Daoy (cell line): Measurements from ENCODE around the gene ADCY10. TPM values are rescaled to one million over a fixed set of nuclear protein-coding genes. Genes with fewer than 3 reads are reported as not detected.
"Not testable (repeated sequence)": the region's sequence is repeated elsewhere in the genome, so short reads cannot be mapped to it uniquely, and the experiment has no call there.

Source experiments
- DNase-seq: peaks from one replicate; pipeline ENCODE4 v3.0.0-alpha.2; 2015; ENCODE audit warnings: low read depth
- total RNA-seq: library from RNA; depleted of rRNA; stranded (reverse); fragments of >200 nt; shearing (Covaris generic); gene quantifications from 2 replicates; pipeline ENCODE4 v1.2.3, GENCODE V29; 2014

Gene ADCY10
- total RNA-seq, 1 experiment from 2014 or later, result not detected

DNA sequence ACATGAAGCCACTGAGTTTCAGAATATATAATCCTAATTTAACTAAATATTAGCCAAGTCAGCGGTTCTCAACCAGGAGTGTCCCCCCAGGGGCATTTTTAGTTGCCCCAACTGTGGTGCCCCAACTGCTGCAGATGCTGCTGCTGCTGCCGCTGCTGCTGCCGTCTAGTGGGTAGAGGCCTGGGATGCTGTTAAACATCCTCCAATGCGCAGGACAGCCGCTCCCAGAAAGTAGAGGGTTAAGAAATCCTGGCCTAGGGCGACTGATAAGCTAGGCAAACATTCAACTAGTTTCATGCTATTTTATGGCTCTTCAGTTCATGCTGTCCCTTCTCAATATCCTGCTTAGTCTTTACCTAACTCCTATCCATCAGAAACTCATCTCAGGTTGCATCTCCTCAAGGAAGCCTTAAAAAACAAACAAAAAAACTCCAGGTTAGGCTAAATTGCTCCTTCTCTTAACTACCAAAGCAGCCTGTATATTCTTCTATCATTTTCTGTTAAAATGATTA is 12.6 kb upstream of the ADCY10 start:
- no peak for DNase-seq

DNA sequence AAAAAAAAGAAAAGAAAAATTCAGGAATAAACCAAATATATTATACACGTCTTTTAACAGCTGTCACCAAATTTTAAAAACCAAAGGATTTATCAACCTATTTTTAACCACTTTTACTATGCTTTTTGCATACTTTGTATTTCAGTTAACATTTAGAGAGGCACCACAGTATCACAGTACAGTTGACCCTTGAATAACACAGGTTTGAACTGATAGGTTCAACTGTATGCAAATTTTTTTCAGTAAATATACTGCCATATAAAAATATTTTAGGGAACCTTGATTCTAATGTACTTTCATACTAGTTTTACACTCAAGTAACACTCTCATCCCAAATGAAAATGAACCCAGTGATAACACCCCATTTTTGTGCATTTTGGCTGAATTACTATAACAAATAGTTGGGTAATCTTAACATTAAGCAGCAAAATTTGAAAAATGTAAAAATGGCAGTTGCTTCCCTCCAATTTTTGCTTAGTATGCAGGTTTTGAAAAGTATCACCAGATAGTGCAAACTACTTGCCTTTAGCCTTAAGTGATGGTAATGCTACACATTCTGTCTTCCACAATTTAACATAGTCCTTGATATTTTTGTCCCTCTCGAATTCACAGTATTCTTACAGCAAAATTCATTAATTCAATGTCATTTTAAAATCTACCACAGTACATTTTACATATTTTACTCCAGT is 10.8 kb upstream of the ADCY10 start:
- DNase-seq, result no peak

DNA sequence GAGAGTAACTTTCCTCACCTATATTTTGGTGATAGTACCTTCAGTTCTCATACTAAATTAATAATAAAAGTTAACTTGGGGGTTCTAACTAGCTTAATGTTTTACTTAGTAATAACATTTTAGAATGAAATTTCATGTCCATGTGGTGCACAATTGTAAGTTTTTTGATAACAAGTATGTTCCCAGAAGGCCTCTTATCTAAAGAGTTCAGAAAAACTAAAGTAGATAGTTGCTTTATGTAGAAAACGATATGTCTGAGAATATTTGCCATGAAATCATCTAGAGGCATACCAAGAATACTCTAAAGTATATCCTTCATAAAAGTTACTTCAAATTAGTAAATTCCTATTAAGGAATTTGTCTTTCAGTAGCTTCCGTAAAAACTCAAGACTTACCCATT is 10.2 kb upstream of the ADCY10 start:
- no peak for DNase-seq

DNA sequence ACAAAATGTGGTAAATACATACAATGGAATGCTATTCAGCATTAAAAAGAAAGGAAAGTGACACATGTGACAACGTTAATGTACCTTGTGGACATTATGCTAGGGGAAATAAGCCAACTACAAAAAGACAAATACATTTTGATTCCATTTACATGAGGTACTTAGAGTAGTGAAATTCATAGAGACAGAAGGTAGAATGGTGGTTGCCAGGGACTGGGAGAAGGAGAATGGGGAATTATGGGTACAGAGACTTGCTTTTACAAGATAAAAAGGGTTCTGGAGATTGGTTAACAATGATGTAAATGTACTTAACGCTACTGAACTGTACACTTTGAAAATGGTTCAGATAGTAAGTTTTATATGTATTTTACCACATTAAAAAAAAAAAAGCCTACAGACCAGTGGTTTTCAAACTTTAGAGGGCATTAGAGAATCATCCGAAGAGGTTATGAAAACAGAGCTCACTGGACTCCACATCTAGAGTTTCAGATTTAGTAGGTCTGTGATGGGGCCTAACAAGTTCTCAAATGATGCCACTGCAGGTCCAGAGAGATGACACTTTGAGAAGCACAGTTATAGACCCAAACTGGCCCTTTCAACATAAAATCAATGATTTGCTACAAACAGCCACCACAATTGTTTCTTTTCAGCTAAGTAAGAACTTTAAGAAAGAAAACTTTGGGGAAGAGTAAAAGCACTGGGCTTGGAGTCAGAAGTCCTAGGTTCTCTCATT is 9.6 kb upstream of the ADCY10 start:
- no peak for DNase-seq

DNA sequence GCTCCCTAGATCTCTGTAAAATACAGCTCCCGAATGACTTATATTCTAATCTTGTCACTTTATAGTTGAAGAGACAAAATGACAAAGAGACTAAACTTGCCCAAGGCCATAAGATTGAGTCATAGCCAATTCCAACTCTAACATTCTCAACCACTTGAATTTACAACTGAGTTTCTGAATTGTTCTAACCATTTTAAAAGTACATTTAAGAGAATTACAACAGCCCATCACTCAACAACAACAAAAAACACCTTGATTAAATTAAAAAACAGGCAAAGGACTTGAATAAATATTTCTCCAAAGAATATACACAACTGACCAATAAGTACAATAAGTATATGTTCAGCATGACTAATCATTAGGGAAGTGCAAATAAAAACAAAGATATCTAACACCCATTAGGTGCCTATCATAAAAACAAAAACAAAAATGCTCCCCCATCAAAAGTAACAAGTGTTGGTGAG is 8.7 kb upstream of the ADCY10 start:
- DNase-seq, result no peak

DNA sequence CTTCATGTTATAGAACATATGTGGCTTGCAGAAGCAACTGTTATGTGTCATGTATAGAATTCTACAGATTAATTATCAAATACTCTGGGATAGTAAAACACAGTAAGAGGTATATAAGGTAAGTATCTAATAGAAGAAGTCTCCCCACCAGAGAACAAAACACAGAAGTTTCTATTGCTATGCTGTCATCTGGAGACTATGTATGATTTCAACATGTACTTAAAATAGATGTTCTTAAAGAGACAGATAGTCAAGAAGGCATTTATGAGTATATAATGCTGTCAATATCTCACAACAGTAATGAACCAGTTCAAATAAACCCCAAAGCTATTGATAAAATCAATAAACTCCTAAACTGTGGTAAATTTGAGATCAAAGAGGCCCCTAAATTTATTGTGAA is 8.1 kb upstream of the ADCY10 start:
- no peak for DNase-seq

DNA sequence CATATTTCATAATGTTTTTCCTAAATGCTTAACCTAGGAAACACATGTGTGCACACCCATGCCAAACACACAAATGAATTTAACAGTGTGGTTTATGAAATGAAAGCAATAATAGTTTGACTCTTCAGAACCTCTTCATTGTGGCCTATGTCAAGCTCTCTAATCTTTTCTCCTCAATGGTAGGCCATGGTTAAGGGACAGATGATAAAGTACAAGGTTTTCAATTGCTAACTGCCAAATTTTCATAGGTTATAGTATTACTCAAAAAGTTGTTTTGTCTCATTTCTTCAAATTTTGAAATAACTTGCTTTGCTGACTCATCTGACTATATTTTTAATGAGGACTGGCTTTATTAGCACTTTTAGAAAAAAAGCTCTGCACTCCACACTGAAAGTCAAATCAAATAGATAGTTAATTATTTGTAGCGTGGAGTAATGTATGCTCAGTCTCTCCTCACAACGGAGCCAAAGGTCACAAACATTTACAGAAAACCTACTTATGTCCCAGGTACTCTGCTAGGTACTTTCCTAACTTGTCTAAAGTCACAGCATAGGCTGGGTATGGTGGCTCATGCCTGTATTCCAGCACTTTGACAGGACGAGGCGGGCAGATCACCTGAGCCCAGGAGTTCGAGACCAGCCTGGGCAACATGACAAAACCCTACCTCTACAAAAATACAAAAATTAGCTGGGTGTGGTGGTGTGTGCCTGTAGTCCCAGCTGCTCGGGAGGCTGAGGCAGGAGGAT is 3.0 kb upstream of the ADCY10 start:
- no peak for DNase-seq

DNA sequence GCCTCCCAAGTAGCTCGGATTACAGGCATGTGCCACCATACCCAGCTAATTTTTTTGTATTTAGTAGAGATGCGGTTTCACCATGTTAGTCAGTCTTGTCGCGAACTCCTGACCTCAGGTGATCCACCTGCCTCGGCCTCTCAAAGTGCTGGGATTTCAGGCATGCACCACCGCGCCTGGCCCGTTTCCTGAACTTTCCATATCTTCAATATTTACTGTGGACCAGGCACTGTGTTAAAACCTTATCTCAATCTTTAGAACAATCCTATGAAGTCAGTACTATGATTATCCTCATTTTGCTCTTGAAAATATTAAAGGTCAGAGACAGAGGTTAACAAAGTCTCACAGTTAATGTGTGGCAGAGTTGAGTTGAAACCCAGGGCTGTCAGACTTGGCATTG is 1.6 kb upstream of the ADCY10 start:
- no peak for DNase-seq

DNA sequence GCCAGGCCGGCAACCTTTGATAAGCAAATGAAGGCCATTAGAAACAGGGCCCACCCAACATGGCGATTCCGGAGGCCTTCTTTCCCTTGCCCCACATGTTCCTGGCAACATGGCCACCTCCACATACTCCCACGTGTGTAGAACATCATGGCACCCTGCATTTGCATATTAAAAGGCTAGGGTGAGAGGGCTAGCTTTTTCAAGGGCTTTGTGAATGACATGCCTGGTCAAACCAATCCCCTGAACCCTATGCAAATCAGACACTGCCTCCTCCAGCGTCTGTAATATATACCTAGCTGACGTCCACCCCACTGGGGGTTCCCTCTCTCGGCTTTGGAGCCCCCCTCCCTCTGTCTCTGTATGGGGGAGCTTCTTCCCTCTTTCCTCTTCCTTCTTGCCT is 1.6 kb downstream of the ADCY10 start:
- DNase-seq, result no peak

DNA sequence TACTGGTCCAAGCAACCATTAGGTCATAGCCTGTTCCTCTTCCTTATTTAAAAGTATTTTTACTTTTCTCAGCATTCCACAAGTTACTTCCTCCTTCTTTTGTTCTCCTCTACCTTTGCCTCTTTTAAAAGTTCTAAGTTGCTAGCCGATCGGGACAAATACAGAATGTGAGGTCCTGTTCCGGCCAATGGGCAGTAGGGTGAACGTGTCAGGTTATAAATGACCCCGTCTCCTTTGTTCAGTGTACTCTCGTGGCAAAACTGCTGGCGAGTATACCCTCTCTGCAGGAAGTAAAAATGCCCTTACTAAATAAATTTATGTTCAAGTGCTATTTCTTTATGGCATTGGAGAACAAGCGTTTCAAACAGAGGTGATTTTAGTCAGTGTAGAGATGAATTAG is 2.5 kb downstream of the ADCY10 start:
- DNase-seq, result no peak

DNA sequence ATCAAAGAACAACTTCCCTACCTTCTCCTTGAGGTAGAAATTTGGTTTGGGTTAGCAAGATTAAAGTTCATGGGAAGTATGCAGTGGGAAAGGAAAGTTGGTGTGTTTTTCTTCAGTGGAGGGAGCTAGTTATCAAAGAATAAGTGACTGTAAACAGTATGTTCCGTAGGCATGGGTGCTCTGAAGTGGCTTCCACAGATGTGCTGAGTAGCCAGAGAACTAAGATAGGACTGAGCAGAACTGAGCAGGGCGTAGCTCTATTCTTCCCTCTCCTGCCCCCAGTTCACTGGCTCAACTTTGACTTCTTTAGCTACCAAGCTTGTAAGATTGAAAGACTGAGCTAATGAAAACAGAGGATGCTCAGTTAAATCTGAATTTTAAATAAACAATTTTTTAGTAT is 3.4 kb downstream of the ADCY10 start:
- DNase-seq, result no peak

DNA sequence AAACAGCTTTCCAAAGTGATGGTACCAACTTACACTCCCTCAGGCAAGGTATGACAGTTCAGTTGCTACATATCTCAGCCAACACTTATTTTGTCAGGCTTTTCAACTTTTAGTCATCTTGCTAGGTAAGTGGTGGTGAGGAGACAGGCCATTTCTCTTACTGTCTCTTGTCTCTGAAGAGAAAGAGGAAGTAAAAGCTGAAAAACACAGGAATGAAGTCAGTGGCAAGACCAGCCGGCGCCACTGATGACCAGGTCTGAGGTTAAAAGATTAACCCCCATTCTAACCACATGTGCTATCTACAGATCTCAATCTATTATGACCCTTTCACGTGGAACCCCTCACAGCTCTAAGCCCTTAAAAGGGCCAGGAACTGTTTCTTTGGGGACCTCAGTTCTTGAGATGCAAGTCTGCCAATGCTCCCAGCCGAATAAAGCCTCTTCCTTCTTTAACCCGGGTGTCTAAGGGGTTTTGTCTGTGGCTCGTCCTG is 4.2 kb downstream of the ADCY10 start:
- no peak for DNase-seq

DNA sequence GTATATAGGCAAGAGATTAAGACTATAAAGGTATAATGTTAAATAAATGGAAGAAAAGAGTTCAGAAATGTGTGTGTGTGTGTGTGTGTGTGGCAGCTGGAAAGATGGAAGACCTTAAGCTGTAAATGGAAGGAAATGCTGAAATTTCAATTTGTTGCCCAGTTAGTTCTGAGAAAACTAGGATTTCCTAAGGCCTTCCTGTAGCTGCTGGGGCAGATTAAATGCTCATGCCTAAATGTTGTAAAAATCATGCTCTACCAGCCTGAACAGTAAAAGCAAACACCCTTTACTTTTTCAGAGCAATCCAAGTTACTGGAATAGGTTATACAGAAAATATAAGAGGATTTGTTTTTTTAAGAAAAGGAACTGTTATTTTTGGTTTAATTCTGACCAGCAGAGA is 8.3 kb downstream of the ADCY10 start:
- no peak for DNase-seq

DNA sequence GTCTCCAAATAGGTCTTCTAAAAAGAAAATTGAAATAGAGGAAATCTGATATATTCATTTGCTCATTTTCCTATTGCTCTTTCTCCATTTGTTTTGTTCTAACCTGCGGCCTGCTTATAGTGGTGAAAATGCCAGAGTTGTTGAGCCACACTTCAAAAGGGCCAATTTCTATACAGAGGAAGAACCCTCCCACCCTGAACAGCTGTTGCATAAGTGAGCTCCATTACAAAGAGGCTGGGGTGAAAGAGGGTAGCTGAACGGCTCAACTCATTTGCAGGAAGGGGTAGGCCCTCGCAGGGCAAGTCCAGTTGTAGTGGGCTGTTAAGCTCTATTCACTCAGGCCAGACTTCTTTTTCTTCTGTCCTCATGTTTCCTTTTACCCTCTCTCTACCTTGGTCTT is 8.8 kb downstream of the ADCY10 start:
- no peak for DNase-seq

DNA sequence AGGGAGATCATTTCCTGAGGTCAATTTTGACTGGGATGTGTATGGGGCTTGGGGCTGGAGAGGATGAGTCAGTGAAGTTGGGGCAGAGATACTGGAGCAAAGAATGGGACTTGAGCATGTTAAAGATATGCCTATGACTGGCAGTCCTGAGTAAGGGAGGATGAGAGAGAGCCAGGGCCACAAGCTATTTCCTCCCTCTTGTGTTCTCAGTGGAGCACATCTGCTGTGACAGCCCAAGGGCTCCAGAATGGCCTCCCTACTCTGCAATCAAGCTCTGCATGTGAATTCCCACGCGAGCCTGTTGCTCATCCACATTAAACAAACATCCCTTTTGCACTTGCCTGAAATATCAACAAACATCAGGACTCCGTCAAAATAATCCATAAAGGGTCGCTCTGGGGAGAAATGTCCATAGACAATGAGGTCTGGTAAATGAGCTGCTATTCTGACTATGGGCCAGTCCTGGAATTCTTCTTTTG is 9.2 kb downstream of the ADCY10 start:
- peak; percentile 80 for DNase-seq

DNA sequence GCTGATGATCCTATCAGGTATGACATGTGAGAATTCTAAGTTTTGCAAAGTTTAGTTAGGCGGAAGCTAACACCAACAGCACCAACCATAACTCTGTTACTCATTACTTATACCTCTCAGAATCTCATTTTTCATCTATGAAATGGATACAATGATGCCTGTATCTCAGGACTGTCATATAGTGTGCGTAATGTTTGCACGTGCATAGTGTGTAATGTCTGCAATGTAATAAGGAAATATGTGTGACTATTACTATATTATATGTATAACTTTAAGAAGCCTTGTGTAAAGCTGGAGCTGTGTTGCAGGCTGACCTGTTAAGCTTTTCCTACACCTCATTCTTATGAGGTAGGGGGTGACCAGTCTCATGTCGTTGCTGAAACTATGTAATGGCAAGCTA is 13.0 kb downstream of the ADCY10 start:
- DNase-seq, result no peak

DNA sequence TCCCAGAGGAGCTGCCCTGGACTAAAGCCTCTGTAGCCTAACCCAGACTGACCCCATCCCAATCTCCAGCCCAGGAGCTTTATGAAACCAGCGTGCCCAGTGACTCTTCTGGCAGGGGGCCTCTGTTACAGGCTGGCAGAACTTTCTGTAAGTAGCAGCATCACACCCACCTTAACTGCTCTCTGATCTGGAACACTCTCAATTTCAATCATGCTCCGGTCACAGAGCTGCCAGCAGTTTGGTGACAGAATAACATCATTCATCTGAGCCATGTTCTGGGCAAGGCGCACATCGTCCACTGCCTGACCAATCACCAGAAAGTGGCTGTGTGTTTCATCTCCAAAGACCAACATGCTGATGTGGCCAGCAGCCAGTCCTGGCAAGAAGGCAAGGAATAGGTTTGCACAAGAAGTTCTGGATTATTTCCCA is 14.7 kb downstream of the ADCY10 start:
- no peak for DNase-seq

DNA sequence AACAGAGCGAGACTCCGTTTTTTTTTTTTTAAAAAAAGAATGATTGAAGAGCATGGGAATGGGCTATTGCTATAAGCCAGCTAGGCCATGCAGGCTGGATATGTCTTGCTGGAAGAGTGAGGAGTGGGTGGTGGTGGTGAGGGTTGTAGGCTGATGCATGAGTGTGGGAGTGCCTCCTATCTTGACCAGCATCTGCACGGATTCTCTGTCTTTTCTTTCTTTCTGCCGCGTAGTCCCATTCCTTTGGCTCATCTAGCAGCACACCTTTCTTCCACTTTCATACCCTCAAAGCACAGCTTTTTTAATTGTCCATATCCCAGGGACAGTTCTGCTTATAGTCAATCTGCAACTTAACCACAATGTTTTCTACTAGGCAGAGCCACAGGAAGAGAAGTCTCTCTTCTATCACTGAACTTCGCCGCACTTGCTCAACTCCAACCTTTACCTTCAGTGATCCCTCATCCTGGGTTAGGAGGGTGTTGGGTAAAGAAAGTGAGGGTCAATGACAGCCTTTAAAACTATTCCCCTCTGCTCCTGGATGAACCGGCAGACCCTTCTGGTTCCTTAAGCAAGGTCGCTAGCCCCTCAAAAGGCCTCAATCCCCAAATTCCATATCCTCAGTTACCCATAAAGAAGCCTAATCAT is 15.2 kb downstream of the ADCY10 start:
- no peak for DNase-seq

DNA sequence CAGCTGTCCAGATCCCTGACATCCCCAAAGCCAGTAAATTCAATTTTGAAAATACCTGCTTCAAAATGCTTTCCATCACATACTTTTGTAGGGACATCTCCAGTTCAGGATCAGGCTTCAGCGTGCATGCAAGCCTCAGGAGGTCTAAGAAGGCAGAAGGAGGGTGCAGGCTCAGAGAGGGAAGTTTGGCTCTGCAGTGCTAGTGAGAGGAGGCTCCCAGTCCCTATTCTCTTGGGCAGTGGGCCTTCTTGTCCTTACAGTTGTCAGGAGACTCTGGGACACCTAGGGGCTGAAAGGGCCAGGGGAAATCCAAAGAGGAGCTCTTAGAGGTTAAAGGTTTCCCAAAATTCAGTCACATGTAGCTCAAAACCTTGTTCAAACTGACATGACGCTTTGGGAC is 20.1 kb downstream of the ADCY10 start:
- DNase-seq, result no peak

DNA sequence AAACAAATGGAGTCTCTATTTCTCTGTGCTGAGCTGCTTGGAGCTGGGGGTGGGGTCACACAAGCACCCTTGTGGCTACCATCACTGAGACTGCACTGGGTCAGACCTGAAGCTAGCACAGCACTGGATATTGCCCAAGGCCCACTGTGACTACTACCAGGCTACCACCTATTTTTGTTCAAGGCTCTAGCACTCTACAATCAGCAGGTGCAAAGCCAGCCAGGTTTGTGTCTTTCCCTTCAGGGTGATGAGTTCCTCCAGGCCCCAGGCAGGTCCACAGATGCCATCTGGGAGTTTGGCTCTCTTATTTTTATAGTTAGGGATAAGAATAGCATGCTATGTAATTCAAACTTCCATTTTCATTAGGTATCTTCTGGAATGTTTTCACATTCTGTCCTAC is 23.5 kb downstream of the ADCY10 start:
- DNase-seq, result no peak

DNA sequence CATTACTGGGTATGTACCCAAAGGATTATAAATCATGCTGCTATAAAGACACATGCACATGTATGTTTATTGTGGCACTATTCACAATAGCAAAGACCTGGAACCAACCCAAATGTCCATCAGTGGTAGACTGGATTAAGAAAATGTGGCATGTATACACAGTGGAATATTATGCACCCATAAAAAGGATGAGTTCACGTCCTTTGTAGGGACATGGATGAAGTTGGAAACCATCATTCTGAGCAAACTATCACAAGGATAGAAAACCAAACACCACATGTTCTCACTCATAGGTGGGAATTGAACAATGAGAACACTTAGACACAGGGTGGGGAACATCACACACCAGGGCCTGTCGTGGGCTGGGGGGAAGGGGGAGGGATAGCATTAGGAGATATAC is 26.7 kb downstream of the ADCY10 start:
- DNase-seq, result not testable (repeated sequence)

DNA sequence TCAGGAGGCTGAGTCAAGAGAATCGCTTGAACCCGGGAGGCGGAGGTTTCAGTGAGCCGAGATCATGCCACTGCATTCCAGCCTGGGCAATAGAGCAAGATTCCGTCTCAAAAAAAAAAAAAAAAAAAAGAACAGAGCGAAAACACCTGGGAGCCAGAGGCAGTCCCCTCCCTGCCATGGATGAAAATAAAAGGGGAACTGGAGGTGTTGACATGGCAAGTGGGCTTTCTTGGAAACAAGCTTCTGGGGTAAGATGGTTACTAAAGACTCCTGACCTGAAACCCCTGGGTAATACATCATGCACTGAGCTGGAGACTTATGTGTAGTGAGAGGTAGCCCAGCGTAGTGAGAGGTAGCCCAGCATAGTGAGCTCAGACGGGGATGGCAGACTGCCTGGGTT is 31.6 kb downstream of the ADCY10 start:
- DNase-seq, result no peak
